GM19455 (cell line): ENCODE measurements around the gene OR6B2.

ENCODE experiments used
- ATAC-seq: cut with Tn5 transposase; IDR thresholded peaks from one replicate; pipeline ENCODE4 v1.9.1; 2021; ENCODE audit not compliant: unreplicated experiment

OR6B2 gene

GRCh38 chr2:239983004-239983778 lies 47.0 kb downstream of the OR6B2 start:
- ATAC-seq: no peak
